ENCODE results near the gene ERICH6B.

ERICH6B gene

GRCh38 chr13:45626731-45627374 is 11.3 kb upstream of the ERICH6B start:
- H3K9me3 Mint-ChIP-seq, result no peaks in the 10 kb centered on the region
- peaks cover 14% of the 10 kb centered on the region for H3K27me3 Mint-ChIP-seq (ENCODE audit: low read depth)
- H3K36me3 Mint-ChIP-seq (ENCODE audit: low read depth), result no peaks in the 10 kb centered on the region
- no peak overlapping the region for H3K27ac Mint-ChIP-seq
- peaks cover 10% of the 10 kb centered on the region for H3K4me1 Mint-ChIP-seq (ENCODE audit: low read depth)
- no peak for DNase-seq (ENCODE audit: low spot score)
- no peak overlapping the region for H3K4me3 Mint-ChIP-seq

GRCh38 chr13:45623516-45624090 is 8.1 kb upstream of the ERICH6B start:
- no peak for DNase-seq (ENCODE audit: low spot score)
- peaks cover 42% of the 10 kb centered on the region for H3K27me3 Mint-ChIP-seq (ENCODE audit: low read depth)
- no peak overlapping the region for H3K4me3 Mint-ChIP-seq
- H3K9me3 Mint-ChIP-seq, result no peaks in the 10 kb centered on the region
- H3K27ac Mint-ChIP-seq, result no peak overlapping the region
- no peaks in the 10 kb centered on the region for H3K36me3 Mint-ChIP-seq (ENCODE audit: low read depth)
- H3K4me1 Mint-ChIP-seq (ENCODE audit: low read depth), result peaks cover 10% of the 10 kb centered on the region

DNA sequence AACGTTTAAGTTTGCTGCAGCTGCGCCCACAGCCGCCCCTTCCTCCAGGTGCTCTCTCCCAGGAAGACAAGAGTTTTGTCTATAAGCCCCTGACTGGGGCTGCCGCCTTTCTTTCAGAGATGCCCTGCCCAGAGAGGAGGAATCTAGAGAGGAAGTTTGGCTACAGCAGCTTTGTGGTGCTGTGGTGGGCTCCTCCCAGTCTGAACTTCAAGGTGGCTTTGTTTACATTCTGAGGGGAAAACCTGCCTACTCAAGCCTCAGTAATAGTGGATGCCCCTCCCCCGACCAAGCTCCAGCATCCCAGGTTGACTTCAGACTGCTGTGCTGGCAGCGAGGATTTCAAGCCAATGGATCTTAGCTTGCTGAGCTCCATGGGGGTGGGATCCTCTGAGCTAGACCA is 6.4 kb upstream of the ERICH6B start:
- H3K4me3 Mint-ChIP-seq, result no peak overlapping the region
- no peaks in the 10 kb centered on the region for H3K9me3 Mint-ChIP-seq
- H3K4me1 Mint-ChIP-seq (ENCODE audit: low read depth), result peaks cover 6% of the 10 kb centered on the region
- DNase-seq (ENCODE audit: low spot score), result no peak
- H3K36me3 Mint-ChIP-seq (ENCODE audit: low read depth), result no peaks in the 10 kb centered on the region
- H3K27me3 Mint-ChIP-seq (ENCODE audit: low read depth), result peaks cover 55% of the 10 kb centered on the region
- H3K27ac Mint-ChIP-seq, result no peak overlapping the region

DNA sequence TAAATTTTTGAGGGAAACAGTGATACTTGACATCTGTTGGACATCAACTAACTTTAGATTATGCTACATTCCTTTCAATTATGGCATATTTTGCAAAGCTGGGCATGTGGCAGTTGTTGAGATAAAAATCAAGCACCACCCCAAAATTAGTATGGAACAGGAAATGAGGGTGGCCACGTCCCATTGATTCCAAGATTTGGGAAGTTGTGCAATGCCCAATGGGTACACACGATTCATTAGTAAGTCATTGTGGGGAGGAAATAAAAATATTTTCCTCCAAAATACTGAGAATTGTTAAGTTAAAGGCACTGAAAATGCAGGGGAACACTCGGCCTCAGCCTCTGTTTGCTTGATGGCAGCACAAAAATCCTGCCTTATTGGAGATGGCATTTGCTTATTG is 7.6 kb downstream of the ERICH6B start:
- H3K4me1 Mint-ChIP-seq (ENCODE audit: low read depth), result no peaks in the 10 kb centered on the region
- H3K36me3 Mint-ChIP-seq (ENCODE audit: low read depth), result no peaks in the 10 kb centered on the region
- no peaks in the 10 kb centered on the region for H3K9me3 Mint-ChIP-seq
- peaks cover 31% of the 10 kb centered on the region for H3K27me3 Mint-ChIP-seq (ENCODE audit: low read depth)
- H3K27ac Mint-ChIP-seq, result no peak overlapping the region
- no peak for DNase-seq (ENCODE audit: low spot score)
- no peak overlapping the region for H3K4me3 Mint-ChIP-seq

- Mint-ChIP-seq H3K4me3 (no peak overlapping the region), H3K27me3 (ENCODE audit: low read depth) (peaks cover 18% of the 10 kb centered on the region), H3K27ac (no peak overlapping the region), H3K4me1 (ENCODE audit: low read depth) (no peaks in the 10 kb centered on the region), H3K9me3 (no peaks in the 10 kb centered on the region), H3K36me3 (ENCODE audit: low read depth) (no peaks in the 10 kb centered on the region)
- DNase-seq (ENCODE audit: low spot score), result no peak
Measured at GRCh38 chr13:45604892-45605291, 10.6 kb downstream of the ERICH6B start.

- H3K27me3 Mint-ChIP-seq (ENCODE audit: low read depth), result peaks cover 8% of the 10 kb centered on the region
- no peaks in the 10 kb centered on the region for H3K4me1 Mint-ChIP-seq (ENCODE audit: low read depth)
- H3K36me3 Mint-ChIP-seq (ENCODE audit: low read depth), result no peaks in the 10 kb centered on the region
- H3K27ac Mint-ChIP-seq, result no peak overlapping the region
- no peaks in the 10 kb centered on the region for H3K9me3 Mint-ChIP-seq
- DNase-seq (ENCODE audit: low spot score), result no peak
- H3K4me3 Mint-ChIP-seq, result no peak overlapping the region
Measured at GRCh38 chr13:45603338-45603737, 12.2 kb downstream of the ERICH6B start.

GRCh38 chr13:45602183-45603170 is 13.1 kb downstream of the ERICH6B start:
- Mint-ChIP-seq H3K27me3 (ENCODE audit: low read depth) (peaks cover 8% of the 10 kb centered on the region), H3K4me3 (no peak overlapping the region), H3K9me3 (no peaks in the 10 kb centered on the region), H3K36me3 (ENCODE audit: low read depth) (no peaks in the 10 kb centered on the region), H3K4me1 (ENCODE audit: low read depth) (no peaks in the 10 kb centered on the region), H3K27ac (no peak overlapping the region)
- no peak for DNase-seq (ENCODE audit: low spot score)

DNA sequence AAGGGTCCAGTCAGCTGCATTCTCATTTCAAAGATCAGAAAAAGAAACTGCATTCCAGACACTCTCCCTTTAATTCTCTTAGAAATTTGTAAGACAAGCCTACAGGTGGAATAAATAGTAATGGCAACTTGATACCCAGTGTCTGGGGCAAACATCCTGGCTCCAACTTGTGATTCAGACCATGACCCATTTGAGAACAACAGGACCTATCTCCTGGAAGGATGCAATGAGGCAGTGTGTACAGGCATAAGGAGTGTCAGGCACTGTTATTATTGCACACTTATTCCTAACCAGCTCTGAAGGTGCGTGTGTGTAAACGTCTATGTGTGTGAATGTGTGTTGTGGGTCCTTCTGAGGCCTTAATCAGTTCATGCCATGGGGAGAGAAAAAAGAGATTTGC is 13.9 kb downstream of the ERICH6B start:
- peaks cover 9% of the 10 kb centered on the region for H3K27me3 Mint-ChIP-seq (ENCODE audit: low read depth)
- DNase-seq (ENCODE audit: low spot score), result no peak
- no peak overlapping the region for H3K27ac Mint-ChIP-seq
- H3K9me3 Mint-ChIP-seq, result no peaks in the 10 kb centered on the region
- no peaks in the 10 kb centered on the region for H3K4me1 Mint-ChIP-seq (ENCODE audit: low read depth)
- no peak overlapping the region for H3K4me3 Mint-ChIP-seq
- H3K36me3 Mint-ChIP-seq (ENCODE audit: low read depth), result no peaks in the 10 kb centered on the region

GRCh38 chr13:45598597-45598996 is 16.9 kb downstream of the ERICH6B start:
- Mint-ChIP-seq H3K36me3 (ENCODE audit: low read depth) (no peaks in the 10 kb centered on the region), H3K27me3 (ENCODE audit: low read depth) (peaks cover 7% of the 10 kb centered on the region), H3K9me3 (no peaks in the 10 kb centered on the region), H3K27ac (no peak overlapping the region), H3K4me3 (no peak overlapping the region), H3K4me1 (ENCODE audit: low read depth) (no peaks in the 10 kb centered on the region)
- DNase-seq (ENCODE audit: low spot score), result no peak

GRCh38 chr13:45596800-45597475 is 18.6 kb downstream of the ERICH6B start:
- no peak for DNase-seq (ENCODE audit: low spot score)
- Mint-ChIP-seq H3K4me3 (no peak overlapping the region), H3K27me3 (ENCODE audit: low read depth) (peaks cover 5% of the 10 kb centered on the region), H3K36me3 (ENCODE audit: low read depth) (no peaks in the 10 kb centered on the region), H3K4me1 (ENCODE audit: low read depth) (no peaks in the 10 kb centered on the region), H3K9me3 (no peaks in the 10 kb centered on the region), H3K27ac (no peak overlapping the region)

DNA sequence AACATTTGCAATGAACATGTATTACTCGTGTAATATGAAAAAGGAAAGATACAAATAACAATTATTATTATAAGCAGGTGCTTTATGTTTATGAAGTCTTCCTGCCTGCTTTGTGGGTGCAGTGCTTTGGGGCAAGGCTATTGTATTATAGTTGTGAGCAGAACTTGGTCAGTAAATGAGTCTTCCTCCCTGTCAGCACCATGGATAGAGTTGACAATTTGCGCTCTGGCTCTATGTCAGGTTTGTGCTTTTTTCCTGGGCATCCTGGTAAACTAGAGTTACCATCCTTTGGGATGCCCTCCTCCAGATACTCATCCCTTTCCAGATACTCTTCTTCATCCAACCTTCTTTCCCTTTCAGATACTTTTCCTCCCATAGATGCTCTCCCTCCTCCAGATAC is 19.6 kb downstream of the ERICH6B start:
- Mint-ChIP-seq H3K4me3 (no peak overlapping the region), H3K9me3 (no peaks in the 10 kb centered on the region), H3K27ac (no peak overlapping the region), H3K27me3 (ENCODE audit: low read depth) (peaks cover 5% of the 10 kb centered on the region), H3K36me3 (ENCODE audit: low read depth) (no peaks in the 10 kb centered on the region), H3K4me1 (ENCODE audit: low read depth) (no peaks in the 10 kb centered on the region)
- DNase-seq (ENCODE audit: low spot score), result no peak

DNA sequence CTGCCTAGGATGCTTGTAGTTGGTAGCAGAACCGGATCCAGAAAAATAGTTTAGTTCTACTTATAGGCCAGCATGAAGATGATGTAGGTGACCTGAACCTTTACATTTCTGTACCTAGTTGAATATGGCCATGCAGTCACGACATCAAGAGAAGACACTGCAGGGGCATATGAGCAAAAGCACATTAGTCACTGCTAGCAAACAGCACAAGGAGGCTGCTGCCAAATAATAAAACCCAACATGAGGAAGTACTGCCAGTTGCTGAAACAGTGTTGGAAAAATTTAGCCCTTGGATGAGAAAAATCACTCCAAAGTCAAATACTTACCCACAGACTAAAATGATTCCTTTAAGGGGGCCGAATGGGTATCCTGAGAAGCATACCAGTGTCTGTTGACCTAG is 20.8 kb downstream of the ERICH6B start:
- DNase-seq (ENCODE audit: low spot score), result no peak
- H3K9me3 Mint-ChIP-seq, result no peaks in the 10 kb centered on the region
- H3K27me3 Mint-ChIP-seq (ENCODE audit: low read depth), result peaks cover 5% of the 10 kb centered on the region
- no peaks in the 10 kb centered on the region for H3K36me3 Mint-ChIP-seq (ENCODE audit: low read depth)
- no peak overlapping the region for H3K27ac Mint-ChIP-seq
- no peaks in the 10 kb centered on the region for H3K4me1 Mint-ChIP-seq (ENCODE audit: low read depth)
- H3K4me3 Mint-ChIP-seq, result no peak overlapping the region

DNA sequence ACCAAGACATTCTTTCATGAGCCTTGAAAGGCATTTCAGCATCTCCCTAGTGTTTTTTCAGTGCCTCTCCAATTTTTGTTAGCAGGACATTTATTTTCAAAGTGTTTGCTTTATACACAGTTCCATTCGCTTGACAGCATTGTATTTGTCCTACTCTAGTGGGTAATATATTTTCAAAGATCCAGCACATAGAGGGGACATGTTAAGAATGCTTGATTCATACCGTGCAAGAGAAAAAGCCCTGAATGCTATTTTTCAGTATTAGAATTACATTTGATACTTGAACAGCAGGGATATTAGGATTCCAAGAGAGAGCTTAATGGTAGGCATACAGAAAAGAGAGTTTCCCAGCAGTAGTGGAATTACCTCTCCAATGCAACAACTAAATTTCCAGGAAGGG is 21.3 kb downstream of the ERICH6B start:
- Mint-ChIP-seq H3K9me3 (no peaks in the 10 kb centered on the region), H3K4me1 (ENCODE audit: low read depth) (no peaks in the 10 kb centered on the region), H3K4me3 (no peak overlapping the region), H3K36me3 (ENCODE audit: low read depth) (no peaks in the 10 kb centered on the region), H3K27ac (no peak overlapping the region), H3K27me3 (ENCODE audit: low read depth) (peaks cover 5% of the 10 kb centered on the region)
- DNase-seq (ENCODE audit: low spot score), result no peak

DNA sequence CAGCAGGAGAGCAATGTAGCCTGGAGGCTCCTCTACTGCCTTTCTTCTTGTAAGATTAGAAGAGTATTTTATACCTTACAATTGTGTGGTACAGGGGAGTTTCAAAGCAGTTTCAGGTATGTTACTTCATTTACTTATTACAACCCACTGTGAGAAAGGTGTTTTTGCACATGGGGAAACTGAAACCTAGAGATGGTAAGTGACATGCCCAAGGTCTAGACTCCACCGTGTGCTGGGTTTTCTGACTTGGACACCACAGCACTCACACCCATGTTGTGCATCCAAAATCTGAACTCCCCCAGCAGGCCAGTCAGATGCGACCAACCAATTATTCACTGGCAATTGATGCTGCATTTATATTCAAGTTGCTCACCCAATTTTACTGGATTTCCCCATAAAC is 22.8 kb downstream of the ERICH6B start:
- Mint-ChIP-seq H3K36me3 (ENCODE audit: low read depth) (no peaks in the 10 kb centered on the region), H3K4me1 (ENCODE audit: low read depth) (no peaks in the 10 kb centered on the region), H3K4me3 (no peak overlapping the region), H3K27ac (no peak overlapping the region), H3K27me3 (ENCODE audit: low read depth) (peaks cover 5% of the 10 kb centered on the region), H3K9me3 (no peaks in the 10 kb centered on the region)
- no peak for DNase-seq (ENCODE audit: low spot score)
